ENCODE data around the gene ZNF236.

GRCh38 chr18:76996429-76996828 lies 174.1 kb downstream of the ZNF236 start:
- TF ChIP-seq CTCF (IDR thresholded peaks at IDR 0.05; ENCODE audit: low read length) (no peak), EZH2 (IDR thresholded peaks at IDR 0.05; ENCODE audit: borderline replicate concordance, low read length) (no peak)
